GM19193 (cell line): ENCODE measurements around the gene CCNB1.

Experiments used
- POLR2A ChIP-seq: IDR thresholded peaks from 4 replicates; pipeline ENCODE4 v1.6.1; 2011; ENCODE audit not compliant: insufficient read depth, insufficient read length; ENCODE audit errors: extremely low read depth

CCNB1 gene

DNA sequence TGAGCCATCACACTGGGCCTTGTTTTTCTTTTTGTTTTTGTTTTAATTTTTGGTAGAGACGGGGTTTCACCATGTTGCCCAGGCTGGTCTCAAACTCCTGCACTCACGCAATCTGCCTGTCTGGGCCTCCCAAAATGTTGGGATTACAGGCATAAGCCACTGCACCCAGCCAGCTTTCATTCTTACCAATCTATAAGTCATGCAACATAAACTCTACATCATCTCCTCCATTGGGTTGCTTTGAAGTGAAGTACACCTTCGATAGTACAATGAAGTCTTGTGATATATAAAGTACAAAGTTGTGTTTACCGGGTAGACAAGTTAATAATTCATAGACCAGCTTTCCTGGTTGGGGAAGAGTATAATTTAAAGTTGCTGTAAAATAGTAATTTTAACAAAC is 58.9 kb downstream of the CCNB1 start:
- TF ChIP-seq POLR2A, result no peak
